ENCODE data around the gene TMEM222.
A peak's percentile ranks its signal among the peaks of the same experiment; 100 is the strongest.

The TMEM222 gene

DNA sequence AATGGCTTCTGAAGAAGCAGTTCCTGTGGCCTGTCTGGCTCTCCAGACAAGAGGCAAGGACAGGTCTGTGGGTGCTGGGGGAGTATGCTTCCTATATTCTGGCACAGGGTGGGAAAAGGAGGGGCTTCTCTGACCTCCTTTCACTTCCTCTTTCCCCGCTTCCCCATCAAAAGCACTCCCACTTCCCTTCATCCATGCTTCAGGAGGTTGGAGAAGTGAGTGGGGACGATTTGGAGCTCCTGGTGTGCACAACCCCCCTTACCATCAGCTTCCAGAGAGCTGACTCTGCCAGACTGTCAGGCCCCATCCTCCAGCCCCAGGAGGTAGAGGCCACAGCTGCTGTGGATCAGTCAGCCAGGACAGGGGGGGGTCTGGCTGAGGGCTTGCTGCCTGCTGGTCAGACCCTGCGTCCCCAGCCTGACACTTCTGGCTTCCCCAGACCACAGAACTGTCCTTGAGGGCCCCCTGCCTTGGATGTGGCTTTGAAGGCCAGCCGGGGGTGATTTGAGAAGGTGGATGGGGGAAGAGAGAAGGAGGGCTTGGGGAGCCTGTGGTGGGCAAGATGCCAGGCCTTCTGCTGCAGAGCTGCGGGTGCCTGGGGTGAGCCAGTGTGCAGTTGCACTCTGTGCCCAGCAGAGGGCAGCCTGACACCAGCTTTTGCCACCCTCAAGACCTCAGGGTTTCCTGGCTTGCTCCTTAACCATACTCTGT, 21.5 kb upstream of the TMEM222 start:
- no peak overlapping the region for H3K4me3 ChIP-seq (ENCODE audit: low read length)
- TF ChIP-seq, protein P1, sequence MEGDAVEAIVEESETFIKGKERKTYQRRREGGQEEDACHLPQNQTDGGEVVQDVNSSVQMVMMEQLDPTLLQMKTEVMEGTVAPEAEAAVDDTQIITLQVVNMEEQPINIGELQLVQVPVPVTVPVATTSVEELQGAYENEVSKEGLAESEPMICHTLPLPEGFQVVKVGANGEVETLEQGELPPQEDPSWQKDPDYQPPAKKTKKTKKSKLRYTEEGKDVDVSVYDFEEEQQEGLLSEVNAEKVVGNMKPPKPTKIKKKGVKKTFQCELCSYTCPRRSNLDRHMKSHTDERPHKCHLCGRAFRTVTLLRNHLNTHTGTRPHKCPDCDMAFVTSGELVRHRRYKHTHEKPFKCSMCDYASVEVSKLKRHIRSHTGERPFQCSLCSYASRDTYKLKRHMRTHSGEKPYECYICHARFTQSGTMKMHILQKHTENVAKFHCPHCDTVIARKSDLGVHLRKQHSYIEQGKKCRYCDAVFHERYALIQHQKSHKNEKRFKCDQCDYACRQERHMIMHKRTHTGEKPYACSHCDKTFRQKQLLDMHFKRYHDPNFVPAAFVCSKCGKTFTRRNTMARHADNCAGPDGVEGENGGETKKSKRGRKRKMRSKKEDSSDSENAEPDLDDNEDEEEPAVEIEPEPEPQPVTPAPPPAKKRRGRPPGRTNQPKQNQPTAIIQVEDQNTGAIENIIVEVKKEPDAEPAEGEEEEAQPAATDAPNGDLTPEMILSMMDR (IDR thresholded peaks at IDR 0.05; ENCODE audit: insufficient read depth, low read depth, low read length, missing control alignments), result peak; percentile 95
- peak; percentile 86 for DNase-seq (ENCODE audit: low read depth)

DNA sequence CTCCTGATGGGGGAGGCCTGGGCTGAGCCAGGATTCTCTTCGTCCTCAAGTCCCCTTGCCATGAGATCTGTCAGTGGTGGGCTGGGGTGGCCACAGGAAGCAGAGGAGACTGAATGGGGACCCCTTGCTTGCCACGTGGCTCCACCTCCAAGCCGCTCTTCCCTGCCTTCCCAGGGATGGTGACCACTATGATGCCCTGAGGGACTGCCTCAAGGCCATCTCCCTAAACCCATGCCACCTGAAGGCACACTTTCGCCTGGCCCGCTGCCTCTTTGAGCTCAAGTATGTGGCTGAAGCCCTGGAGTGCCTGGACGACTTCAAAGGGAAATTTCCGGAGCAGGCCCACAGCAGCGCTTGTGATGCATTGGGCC, 20.9 kb upstream of the TMEM222 start:
- TF ChIP-seq, protein P1 (IDR thresholded peaks at IDR 0.05; ENCODE audit: insufficient read depth, low read depth, low read length, missing control alignments), result no peak
- DNase-seq (ENCODE audit: low read depth), result no peak
- no peak overlapping the region for H3K4me3 ChIP-seq (ENCODE audit: low read length)

DNA sequence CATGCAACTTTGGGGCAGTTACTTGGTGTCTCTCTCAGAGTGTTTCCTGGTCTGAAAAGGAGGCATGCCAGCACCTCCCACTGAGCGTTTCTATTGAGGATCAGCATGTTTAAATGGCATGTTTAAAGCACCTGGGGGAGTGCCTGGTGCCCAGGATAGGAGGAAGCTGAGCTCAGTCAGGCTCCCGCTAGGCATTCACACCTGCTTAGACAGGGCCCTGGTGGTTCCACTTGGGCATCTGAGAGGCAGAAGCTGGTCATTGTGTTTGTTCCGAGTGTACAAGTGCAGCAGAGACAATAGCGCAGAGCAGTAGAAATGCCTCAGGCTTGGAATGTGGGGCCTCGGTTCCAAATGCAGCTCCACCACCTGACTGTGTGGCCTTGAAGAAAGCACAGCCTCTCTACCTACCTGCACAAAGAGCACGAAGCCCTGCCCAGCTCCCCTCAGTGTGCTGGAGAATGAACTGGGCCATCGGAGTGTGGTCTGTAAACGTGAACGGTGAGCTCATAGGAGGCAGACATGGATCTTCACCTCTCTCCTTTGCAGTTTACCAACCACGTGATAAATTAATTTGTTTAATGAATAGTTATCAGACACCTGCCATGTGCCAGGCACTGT, 20.3 kb upstream of the TMEM222 start:
- no peak overlapping the region for H3K4me3 ChIP-seq (ENCODE audit: low read length)
- DNase-seq (ENCODE audit: low read depth), result no peak
- TF ChIP-seq, protein P1 (IDR thresholded peaks at IDR 0.05; ENCODE audit: insufficient read depth, low read depth, low read length, missing control alignments), result no peak

DNA sequence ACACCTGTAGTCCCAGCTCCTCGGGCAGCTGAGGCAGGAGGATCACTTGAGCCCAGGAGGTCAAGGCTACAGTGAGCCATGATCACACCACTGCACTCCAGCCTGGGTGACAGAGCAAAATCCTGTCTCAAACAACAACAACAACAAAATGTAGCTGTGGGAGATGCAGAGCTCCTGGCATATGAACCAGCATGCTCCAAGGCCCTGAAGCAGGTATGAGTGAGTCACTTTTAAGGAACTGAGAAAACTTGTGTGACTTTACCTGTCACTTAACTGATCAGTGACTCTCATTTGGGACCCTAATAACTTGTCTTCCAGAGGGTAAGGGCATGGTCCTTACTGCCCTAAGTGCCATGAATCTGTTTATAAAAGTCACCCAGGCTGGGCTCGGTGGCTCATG, 19.4 kb upstream of the TMEM222 start:
- TF ChIP-seq, protein P1 (IDR thresholded peaks at IDR 0.05; ENCODE audit: insufficient read depth, low read depth, low read length, missing control alignments), result no peak
- H3K4me3 ChIP-seq (ENCODE audit: low read length), result no peak overlapping the region
- DNase-seq (ENCODE audit: low read depth), result no peak

DNA sequence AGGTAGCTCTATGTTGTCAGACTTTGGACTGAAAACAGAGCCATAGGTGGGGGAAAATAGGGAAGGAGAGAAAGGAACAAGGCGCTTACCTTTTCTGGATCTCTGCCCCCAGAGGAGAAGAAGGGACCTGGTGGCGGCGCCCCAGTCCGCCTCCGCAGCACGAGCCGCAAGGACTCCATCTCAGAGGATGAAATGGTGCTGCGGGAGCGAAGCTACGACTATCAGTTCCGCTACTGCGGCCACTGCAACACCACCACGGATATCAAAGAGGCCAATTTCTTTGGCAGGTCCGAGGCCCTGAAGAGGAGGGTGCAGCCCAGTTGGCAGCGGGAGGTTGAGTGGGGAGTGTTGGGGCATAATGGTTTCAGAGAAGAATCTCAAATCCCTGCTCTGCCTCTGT, 18.5 kb upstream of the TMEM222 start:
- DNase-seq (ENCODE audit: low read depth), result no peak
- H3K4me3 ChIP-seq (ENCODE audit: low read length), result no peak overlapping the region
- TF ChIP-seq, protein P1 (IDR thresholded peaks at IDR 0.05; ENCODE audit: insufficient read depth, low read depth, low read length, missing control alignments), result no peak

DNA sequence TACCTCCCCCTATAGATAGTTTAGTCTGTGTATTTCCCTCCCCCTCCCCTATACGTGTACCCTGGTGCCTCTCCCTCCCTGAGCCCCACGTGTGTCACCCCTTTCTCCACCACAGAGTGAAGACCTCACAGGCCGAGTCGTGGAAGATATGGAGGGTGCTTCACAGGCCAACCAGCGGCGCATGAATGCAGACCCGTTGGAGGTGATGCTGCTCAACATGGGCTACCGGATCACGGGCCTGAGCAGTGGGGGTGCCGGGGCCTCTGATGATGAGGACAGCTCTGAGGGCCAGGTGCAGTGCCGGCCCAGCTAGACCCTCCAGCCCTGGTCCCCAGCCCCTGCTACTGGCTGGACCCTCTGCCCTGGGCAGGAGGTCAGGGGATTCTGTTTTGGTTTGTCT, 15.9 kb upstream of the TMEM222 start:
- TF ChIP-seq, protein P1 (IDR thresholded peaks at IDR 0.05; ENCODE audit: insufficient read depth, low read depth, low read length, missing control alignments), result no peak
- H3K4me3 ChIP-seq (ENCODE audit: low read length), result no peak overlapping the region
- no peak for DNase-seq (ENCODE audit: low read depth)

Data from epithelial cell of esophagus (primary cell).